Measurements from ENCODE around the gene ZNF148. TPM values are rescaled to one million over a fixed set of nuclear protein-coding genes. Genes with fewer than 3 reads are reported as not detected.

ZNF148 gene
- total RNA-seq, 1 experiment from 2014 or later = 19.7 TPM

- TF ChIP-seq GTF2I (CRISPR knock-in tag; conservative IDR thresholded peaks at IDR 0.05) = no peak
Measured at GRCh38 chr3:125379483-125379882, 4.4 kb upstream of the ZNF148 start (continued).

- CTCF ChIA-PET = no interaction called here
- H3K27me3 Mint-ChIP-seq (ENCODE audit: low read depth) = peaks cover 3% of the 10 kb centered on the region; the same call in 1 of the 2 replicates
- no peaks in the 10 kb centered on the region for H3K36me3 Mint-ChIP-seq
- ATAC-seq (no peak), DNase-seq (ENCODE audit: low spot score) (no peak)
- H3K27ac Mint-ChIP-seq = no peak overlapping the region
- no peaks in the 10 kb centered on the region for H3K9me3 Mint-ChIP-seq
- POLR2A ChIA-PET = no interaction called here
- peaks cover 13% of the 10 kb centered on the region for H3K4me1 Mint-ChIP-seq
- H3K4me3 Mint-ChIP-seq = no peak overlapping the region
- TF ChIP-seq ZNF263 (CRISPR knock-in tag; IDR thresholded peaks at IDR 0.05; ENCODE audit: low read depth) (no peak), ZNF425 (CRISPR knock-in tag; conservative IDR thresholded peaks at IDR 0.05) (no peak), E2F1 (CRISPR knock-in tag; IDR thresholded peaks at IDR 0.05) (no peak), STAT6 (CRISPR knock-in tag; conservative IDR thresholded peaks at IDR 0.05; ENCODE audit: low read depth) (no peak), IRF2 (CRISPR knock-in tag; IDR thresholded peaks at IDR 0.05; ENCODE audit: borderline replicate concordance, low read depth) (no peak), ERG (CRISPR knock-in tag; IDR thresholded peaks at IDR 0.05) (no peak), NFATC4 (CRISPR knock-in tag; IDR thresholded peaks at IDR 0.05) (no peak), FOXJ3 (CRISPR knock-in tag; IDR thresholded peaks at IDR 0.05; ENCODE audit: borderline replicate concordance) (no peak), ARID4B (CRISPR knock-in tag; IDR thresholded peaks at IDR 0.05; ENCODE audit: borderline replicate concordance) (no peak), FOXP4 (CRISPR knock-in tag; IDR thresholded peaks at IDR 0.05) (no peak)
- TF ChIP-seq, protein P1, sequence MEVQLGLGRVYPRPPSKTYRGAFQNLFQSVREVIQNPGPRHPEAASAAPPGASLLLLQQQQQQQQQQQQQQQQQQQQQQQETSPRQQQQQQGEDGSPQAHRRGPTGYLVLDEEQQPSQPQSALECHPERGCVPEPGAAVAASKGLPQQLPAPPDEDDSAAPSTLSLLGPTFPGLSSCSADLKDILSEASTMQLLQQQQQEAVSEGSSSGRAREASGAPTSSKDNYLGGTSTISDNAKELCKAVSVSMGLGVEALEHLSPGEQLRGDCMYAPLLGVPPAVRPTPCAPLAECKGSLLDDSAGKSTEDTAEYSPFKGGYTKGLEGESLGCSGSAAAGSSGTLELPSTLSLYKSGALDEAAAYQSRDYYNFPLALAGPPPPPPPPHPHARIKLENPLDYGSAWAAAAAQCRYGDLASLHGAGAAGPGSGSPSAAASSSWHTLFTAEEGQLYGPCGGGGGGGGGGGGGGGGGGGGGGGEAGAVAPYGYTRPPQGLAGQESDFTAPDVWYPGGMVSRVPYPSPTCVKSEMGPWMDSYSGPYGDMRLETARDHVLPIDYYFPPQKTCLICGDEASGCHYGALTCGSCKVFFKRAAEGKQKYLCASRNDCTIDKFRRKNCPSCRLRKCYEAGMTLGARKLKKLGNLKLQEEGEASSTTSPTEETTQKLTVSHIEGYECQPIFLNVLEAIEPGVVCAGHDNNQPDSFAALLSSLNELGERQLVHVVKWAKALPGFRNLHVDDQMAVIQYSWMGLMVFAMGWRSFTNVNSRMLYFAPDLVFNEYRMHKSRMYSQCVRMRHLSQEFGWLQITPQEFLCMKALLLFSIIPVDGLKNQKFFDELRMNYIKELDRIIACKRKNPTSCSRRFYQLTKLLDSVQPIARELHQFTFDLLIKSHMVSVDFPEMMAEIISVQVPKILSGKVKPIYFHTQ (CRISPR knock-in tag; IDR thresholded peaks at IDR 0.05) = no peak
- TF ChIP-seq, protein P2, sequence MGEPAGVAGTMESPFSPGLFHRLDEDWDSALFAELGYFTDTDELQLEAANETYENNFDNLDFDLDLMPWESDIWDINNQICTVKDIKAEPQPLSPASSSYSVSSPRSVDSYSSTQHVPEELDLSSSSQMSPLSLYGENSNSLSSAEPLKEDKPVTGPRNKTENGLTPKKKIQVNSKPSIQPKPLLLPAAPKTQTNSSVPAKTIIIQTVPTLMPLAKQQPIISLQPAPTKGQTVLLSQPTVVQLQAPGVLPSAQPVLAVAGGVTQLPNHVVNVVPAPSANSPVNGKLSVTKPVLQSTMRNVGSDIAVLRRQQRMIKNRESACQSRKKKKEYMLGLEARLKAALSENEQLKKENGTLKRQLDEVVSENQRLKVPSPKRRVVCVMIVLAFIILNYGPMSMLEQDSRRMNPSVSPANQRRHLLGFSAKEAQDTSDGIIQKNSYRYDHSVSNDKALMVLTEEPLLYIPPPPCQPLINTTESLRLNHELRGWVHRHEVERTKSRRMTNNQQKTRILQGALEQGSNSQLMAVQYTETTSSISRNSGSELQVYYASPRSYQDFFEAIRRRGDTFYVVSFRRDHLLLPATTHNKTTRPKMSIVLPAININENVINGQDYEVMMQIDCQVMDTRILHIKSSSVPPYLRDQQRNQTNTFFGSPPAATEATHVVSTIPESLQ (CRISPR knock-in tag; IDR thresholded peaks at IDR 0.05) = no peak
- TF ChIP-seq, protein P3, sequence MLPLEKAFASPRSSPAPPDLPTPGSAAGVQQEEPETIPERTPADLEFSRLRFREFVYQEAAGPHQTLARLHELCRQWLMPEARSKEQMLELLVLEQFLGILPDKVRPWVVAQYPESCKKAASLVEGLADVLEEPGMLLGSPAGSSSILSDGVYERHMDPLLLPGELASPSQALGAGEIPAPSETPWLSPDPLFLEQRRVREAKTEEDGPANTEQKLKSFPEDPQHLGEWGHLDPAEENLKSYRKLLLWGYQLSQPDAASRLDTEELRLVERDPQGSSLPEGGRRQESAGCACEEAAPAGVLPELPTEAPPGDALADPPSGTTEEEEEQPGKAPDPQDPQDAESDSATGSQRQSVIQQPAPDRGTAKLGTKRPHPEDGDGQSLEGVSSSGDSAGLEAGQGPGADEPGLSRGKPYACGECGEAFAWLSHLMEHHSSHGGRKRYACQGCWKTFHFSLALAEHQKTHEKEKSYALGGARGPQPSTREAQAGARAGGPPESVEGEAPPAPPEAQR (CRISPR knock-in tag; IDR thresholded peaks at IDR 0.05) = no peak
Measured at GRCh38 chr3:125378762-125379161, 3.6 kb upstream of the ZNF148 start.
